ENCODE results near the gene PDPR.
"Not testable (repeated sequence)": the region's sequence is repeated elsewhere in the genome, so short reads cannot be mapped to it uniquely, and the experiment has no call there.

PDPR gene

DNA sequence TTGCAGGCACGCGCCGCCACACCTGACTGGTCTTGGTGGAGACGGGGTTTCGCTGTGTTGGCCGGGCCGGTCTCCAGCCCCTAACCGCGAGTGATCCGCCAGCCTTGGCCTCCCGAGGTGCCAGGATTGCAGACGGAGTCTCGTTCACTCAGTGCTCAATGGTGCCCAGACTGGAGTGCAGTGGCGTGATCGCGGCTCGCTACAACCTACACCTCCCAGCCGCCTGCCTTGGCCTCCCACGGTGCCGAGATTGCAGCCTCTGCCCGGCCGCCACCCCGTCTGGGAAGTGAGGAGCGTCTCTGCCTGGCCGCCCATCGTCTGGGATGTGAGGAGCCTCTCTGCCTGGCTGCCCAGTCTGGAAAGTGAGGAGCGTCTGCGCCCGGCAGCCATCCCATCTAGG lies 89.9 kb downstream of the PDPR start:
- H3K4me3 Mint-ChIP-seq, H3K27ac Mint-ChIP-seq, H3K4me1 Mint-ChIP-seq, DNase-seq, H3K9me3 Mint-ChIP-seq, H3K27me3 Mint-ChIP-seq, ATAC-seq: not testable (repeated sequence)
- peaks cover 13% of the 10 kb centered on the region for H3K36me3 Mint-ChIP-seq (ENCODE audit: low read depth)

DNA sequence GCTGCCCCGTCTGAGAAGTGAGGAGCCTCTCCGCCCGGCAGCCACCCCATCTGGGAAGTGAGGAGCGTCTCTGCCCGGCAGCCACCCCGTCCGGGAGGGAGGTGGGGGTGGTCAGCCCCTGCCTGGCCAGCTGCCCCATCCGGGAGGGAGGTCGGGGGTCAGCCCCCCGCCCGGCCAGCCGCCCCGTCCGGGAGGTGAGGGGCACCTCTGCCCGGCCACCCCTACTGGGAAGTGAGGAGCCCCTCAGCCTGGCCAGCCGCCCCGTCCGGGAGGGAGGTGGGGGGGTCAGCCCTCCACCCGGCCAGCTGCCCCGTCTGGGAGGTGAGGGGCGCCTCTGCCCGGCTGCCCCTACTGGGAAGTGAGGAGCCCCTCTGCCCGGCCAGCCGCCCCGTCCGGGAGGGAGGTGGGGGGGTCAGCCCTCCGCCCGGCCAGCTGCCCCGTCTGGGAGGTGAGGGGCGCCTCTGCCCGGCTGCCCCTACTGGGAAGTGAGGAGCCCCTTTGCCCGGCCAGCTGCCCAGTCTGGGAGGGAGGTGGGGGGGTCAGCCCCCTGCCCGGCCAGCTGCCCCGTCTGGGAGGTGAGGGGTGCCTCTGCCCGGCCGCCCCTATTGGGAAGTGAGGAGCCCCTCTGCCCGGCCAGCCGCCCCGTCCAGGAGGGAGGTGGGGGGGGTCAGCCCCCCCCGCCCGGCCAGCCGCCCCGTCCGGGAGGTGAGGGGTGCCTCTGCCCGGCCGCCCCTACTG lies 90.7 kb downstream of the PDPR start:
- not testable (repeated sequence) for H3K4me1 Mint-ChIP-seq, H3K4me3 Mint-ChIP-seq, H3K9me3 Mint-ChIP-seq, DNase-seq, ATAC-seq, H3K27me3 Mint-ChIP-seq, H3K27ac Mint-ChIP-seq
- H3K36me3 Mint-ChIP-seq (ENCODE audit: low read depth) = peaks cover 16% of the 10 kb centered on the region

- DNase-seq, H3K9me3 Mint-ChIP-seq, H3K4me3 Mint-ChIP-seq: not testable (repeated sequence)
These were observed 92.2 kb downstream of the PDPR start for GRCh38 chr16:70206382-70206781.

More at GRCh38 chr16:70206382-70206781, 92.2 kb downstream of the PDPR start:
- peaks cover 22% of the 10 kb centered on the region for H3K36me3 Mint-ChIP-seq (ENCODE audit: low read depth)
- not testable (repeated sequence) for ATAC-seq, H3K27me3 Mint-ChIP-seq, H3K4me1 Mint-ChIP-seq, H3K27ac Mint-ChIP-seq
